Neural progenitor cell (in vitro differentiated cells): ENCODE data around the gene GRIN2A.

Experiments used
- EZH2 ChIP-seq: fragments of 200-600 bp; sonication (generic); IDR thresholded peaks from 2 replicates; pipeline ENCODE4 v1.6.1; 2017; ENCODE audit warnings: antibody characterized with exemption, mild to moderate bottlenecking, moderate library complexity
- EZH2phosphoT487 ChIP-seq: fragments of 200-600 bp; sonication (generic); IDR thresholded peaks from 2 replicates; pipeline ENCODE4 v1.6.1; 2017; ENCODE audit warnings: antibody characterized with exemption
- TF ChIP-seq, protein P1 (sequence below): fragments of 200-600 bp; sonication (generic); IDR thresholded peaks from 2 replicates; pipeline ENCODE4 v1.5.1; 2017; ENCODE audit warnings: antibody characterized with exemption, mild to moderate bottlenecking

DNA sequence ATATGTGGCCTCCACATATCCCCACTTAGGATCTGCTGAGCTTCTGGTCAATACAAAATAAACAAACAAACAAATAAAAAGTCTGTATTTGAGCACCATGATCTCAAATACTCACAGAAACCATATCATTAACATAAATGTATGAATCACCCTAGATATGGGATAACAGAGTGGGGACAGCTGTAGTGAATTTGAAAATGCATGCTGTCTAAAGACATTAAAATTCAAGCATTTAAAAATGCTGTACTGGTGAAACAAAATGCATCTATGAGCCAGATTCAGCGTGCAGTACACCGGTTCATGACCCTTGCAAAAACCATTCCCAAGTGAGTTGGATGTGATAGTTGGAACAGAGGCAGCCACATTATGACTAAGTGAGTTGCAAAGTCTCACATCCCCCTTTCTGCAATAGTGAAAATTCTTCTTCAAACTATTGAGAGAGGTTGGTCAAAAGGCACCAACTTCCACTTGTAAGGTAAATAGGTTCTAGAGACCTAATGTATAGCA is 12.3 kb downstream of the GRIN2A start:
- TF ChIP-seq, protein P1, sequence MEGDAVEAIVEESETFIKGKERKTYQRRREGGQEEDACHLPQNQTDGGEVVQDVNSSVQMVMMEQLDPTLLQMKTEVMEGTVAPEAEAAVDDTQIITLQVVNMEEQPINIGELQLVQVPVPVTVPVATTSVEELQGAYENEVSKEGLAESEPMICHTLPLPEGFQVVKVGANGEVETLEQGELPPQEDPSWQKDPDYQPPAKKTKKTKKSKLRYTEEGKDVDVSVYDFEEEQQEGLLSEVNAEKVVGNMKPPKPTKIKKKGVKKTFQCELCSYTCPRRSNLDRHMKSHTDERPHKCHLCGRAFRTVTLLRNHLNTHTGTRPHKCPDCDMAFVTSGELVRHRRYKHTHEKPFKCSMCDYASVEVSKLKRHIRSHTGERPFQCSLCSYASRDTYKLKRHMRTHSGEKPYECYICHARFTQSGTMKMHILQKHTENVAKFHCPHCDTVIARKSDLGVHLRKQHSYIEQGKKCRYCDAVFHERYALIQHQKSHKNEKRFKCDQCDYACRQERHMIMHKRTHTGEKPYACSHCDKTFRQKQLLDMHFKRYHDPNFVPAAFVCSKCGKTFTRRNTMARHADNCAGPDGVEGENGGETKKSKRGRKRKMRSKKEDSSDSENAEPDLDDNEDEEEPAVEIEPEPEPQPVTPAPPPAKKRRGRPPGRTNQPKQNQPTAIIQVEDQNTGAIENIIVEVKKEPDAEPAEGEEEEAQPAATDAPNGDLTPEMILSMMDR: no peak
- TF ChIP-seq EZH2 (no peak), EZH2phosphoT487 (no peak)
